GM21723 (cell line): ENCODE measurements around the gene RALGAPB.

ENCODE experiments used
- ATAC-seq: cut with Tn5 transposase; IDR thresholded peaks from one replicate; pipeline ENCODE4 v1.9.1; 2021; ENCODE audit warnings: mild to moderate bottlenecking, moderate library complexity; ENCODE audit not compliant: unreplicated experiment

The RALGAPB gene

GRCh38 chr20:38543014-38543906 is 70.6 kb downstream of the RALGAPB start:
- no peak for ATAC-seq

- ATAC-seq = no peak
These were observed 73.1 kb downstream of the RALGAPB start for GRCh38 chr20:38545771-38546170.

- no peak for ATAC-seq
These were observed 74.8 kb downstream of the RALGAPB start for GRCh38 chr20:38547288-38548085.

GRCh38 chr20:38548356-38549083 is 75.9 kb downstream of the RALGAPB start:
- ATAC-seq = no peak

- ATAC-seq = no peak
These were observed 77.6 kb downstream of the RALGAPB start for GRCh38 chr20:38550274-38550673.

- no peak for ATAC-seq
These were observed 78.5 kb downstream of the RALGAPB start for GRCh38 chr20:38551056-38551626.

GRCh38 chr20:38554986-38555385 is 82.3 kb downstream of the RALGAPB start:
- ATAC-seq = no peak

GRCh38 chr20:38555395-38555794 is 82.8 kb downstream of the RALGAPB start:
- no peak for ATAC-seq

GRCh38 chr20:38557174-38557573 is 84.5 kb downstream of the RALGAPB start:
- ATAC-seq = no peak

- ATAC-seq = no peak
These were observed 86.1 kb downstream of the RALGAPB start for GRCh38 chr20:38558596-38559360.

GRCh38 chr20:38559764-38560163 is 87.1 kb downstream of the RALGAPB start:
- ATAC-seq = no peak

- no peak for ATAC-seq
These were observed 91.3 kb downstream of the RALGAPB start for GRCh38 chr20:38563802-38564431.

- ATAC-seq = no peak
These were observed 92.0 kb downstream of the RALGAPB start for GRCh38 chr20:38564680-38565079.

GRCh38 chr20:38566036-38566598 is 93.5 kb downstream of the RALGAPB start:
- no peak for ATAC-seq

GRCh38 chr20:38569747-38570525 is 97.3 kb downstream of the RALGAPB start:
- no peak for ATAC-seq

GRCh38 chr20:38573413-38573812 is 100.8 kb downstream of the RALGAPB start:
- no peak for ATAC-seq

GRCh38 chr20:38579219-38579910 is 106.7 kb downstream of the RALGAPB start:
- ATAC-seq = no peak

- ATAC-seq = no peak
These were observed 107.3 kb downstream of the RALGAPB start for GRCh38 chr20:38579921-38580320.
